HG03064 (cell line): ENCODE data around the gene LENG1.
A peak's percentile ranks its signal among the peaks of the same experiment; 100 is the strongest.

ENCODE experiments used
- ATAC-seq: cut with Tn5 transposase; IDR thresholded peaks from one replicate; pipeline ENCODE4 v1.9.1; 2021; ENCODE audit warnings: low read depth; ENCODE audit not compliant: unreplicated experiment

Gene LENG1

DNA sequence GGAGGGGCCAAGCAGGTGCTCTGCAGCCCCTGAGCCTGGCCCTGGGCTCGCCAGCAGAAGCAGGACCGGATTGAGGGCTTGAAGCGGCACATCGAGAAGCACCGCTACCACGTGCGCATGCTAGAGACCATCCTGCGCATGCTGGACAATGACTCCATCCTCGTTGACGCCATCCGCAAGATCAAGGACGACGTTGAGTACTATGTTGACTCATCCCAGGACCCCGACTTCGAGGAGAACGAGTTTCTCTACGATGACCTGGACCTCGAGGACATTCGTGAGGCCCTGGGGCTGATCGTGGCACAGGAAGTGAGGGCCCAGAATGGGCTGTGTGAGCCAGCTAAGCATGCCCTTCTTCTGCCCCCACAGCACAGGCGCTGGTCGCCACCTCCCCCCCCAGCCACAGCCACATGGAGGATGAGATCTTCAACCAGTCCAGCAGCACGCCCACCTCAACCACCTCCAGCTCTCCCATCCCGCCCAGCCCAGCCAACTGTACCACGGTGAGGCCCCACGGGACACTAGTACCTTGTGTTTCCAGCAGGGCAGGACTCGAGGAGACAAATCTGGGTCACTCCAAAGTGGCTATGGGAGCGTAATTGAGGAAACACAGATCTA lies 13.9 kb downstream of the LENG1 start:
- ATAC-seq, result no peak

DNA sequence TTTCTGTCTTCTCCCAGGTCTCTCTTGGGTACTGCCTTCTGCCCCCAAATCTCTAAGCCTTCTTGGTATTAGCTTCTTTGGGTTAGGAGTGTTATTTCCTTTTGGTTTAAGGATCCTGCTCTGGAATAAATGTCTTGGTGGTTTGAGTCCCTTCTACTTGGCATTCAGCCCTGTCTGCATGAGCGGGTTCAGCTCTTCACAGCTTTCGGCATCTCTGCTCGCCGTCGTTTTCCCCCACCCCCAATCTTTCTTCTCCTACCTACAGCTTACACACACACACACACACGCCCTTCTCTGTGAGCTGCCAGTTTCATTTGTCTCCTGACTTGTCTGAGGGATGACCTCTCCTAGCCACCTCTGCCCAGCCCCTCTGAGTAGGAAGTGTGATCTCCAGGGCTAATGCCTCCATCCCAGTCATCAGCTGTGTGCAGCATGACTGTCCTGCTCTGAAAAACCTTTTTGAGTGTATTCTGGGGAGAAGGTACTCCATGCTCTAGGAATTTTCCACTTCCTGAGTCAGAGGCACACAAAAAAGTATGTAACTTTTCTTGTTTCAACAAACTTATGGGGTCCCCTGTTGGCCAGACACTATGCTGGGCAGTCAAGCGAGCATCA lies 17.2 kb downstream of the LENG1 start:
- no peak for ATAC-seq

DNA sequence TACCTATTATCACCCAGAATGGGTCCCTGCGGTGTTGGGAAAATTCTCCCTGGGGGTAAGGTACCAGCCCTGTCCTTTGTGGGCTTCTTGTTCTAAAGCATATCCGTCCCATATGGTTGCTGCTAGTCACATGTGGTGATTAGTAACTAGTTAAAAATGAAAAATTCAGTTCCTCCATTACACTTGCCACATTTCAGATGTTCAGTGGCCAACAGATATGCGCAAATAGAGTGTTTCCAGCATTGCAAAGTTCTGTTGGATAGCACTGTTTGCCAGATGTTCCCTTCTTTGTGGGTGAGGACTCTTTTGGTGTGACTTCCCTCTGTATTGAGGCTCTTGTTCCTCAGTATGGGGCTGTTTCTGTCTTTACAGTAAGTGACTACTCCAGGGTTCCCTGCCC lies 18.2 kb downstream of the LENG1 start:
- no peak for ATAC-seq

DNA sequence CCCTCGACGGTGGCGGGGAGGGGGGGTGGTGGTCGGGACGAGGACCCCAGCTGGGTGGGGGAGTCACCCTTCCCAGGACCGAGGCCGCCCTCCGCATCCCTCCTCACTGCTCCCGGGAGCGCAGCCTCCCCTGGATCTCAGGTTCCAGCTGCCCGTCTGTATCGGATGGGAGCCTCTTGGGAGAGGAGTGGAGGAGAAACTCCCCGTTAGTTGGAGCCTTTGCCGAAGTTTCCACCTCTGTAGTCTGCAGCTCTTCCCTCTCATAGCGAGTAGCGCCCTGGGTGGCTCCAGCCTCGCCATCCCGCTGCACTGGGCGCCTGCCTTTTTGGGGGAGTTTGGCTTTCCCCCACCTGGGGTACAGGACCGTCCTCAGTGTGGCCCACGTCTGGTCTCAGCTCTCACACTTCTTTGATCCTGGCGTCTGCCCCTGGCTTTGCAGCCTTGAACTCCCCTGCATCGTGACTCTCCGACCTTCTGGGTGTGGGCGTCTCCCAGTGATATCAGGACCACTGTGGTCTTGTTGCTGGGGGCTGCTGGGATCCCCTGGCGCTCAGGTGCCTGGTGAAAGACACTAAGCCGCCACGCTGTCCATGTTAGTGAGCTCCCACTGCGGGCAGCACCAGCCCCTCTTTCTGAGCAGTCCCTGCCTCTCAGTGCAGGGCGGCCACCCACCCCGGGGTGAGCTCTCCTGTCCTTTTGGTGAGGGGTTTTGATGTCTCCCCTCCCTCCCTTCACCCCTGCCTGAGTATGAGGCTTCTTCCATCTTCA lies 20.8 kb downstream of the LENG1 start:
- no peak for ATAC-seq

DNA sequence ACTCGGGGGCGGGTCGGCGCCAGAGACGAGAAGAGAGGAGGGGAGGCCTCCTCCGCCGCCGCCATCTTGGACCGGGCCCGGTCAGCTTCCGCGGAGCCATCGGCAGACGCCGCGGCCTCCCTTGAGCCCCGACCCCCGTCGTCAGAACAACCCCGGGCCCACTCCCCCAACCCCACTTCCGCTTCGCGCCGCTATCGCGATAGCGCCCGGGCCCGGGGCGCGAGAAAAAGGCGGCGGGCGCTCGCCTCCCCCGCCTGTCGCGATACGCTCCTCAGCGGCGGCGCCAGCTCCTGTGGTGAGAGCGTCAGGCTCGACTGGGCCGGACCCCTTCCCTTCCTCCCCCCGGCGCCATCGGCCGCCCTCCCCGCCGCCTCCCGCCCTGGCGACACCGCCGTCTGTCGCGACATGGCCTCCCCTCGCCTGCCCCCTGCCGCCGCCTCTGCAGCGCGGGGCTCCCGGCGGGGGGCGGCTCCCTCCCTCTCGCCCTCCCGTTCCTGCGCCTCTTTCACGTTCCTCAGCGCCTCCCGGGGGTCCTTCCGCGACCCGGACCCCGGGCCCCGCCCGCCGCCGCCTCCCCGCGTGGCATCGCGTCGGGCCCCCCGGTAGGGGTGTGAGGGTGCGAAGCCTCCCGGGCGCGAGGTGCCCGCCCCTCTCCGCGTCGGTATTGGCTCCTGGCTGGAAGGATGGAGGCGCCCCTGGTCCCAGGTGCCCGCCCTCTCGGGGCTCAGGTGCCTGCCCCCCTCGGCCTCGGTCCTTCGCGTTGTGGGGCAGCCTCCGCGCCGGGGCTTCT lies 21.6 kb downstream of the LENG1 start, which contains the start of gene CNOT3:
Gene CNOT3, plus strand, starts transcription at position 64 of the 790 bp plus-strand sequence. CDS start 5,217 bp downstream, outside the sequence.
- no peak for ATAC-seq

DNA sequence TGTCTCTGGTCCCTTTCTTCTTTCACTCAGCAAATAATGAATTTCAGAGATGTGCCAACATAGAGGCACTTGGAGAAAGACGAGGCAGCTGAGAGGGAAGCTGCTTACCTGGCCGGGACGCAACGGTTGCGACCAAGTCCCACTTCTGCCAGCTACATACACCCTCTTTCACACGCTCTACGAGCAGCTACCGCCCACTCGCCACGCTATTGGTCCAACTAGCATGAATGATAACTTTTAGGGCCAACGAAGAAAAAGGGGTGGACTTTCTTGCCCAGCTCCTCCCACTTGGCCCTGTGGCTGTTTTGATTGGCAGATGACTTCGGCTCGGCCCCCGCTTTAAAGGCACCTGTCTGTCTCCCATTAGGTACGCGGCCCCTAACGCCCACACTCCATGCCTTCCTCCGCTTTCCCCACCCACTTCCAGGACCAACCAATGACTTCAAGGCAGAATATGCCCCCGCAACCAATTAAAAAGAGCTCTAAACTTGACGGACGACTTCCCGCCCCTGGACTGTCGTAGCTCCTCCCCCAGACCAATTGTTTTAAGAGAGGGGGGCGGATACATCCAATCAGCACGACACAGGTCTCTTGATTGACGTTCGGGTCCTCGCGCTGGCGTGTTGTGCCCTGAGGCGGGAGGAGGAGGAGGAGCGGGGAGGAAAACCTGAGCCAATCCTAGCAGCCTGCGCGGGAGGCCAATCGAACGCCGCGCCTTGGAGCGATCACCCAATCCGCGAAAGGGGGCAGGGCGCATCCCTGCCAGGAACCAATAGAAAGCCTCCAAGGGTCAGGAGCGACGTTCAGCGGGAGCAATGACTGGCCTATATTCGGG lies 22.4 kb downstream of the LENG1 start:
- peak; percentile 66 for ATAC-seq

DNA sequence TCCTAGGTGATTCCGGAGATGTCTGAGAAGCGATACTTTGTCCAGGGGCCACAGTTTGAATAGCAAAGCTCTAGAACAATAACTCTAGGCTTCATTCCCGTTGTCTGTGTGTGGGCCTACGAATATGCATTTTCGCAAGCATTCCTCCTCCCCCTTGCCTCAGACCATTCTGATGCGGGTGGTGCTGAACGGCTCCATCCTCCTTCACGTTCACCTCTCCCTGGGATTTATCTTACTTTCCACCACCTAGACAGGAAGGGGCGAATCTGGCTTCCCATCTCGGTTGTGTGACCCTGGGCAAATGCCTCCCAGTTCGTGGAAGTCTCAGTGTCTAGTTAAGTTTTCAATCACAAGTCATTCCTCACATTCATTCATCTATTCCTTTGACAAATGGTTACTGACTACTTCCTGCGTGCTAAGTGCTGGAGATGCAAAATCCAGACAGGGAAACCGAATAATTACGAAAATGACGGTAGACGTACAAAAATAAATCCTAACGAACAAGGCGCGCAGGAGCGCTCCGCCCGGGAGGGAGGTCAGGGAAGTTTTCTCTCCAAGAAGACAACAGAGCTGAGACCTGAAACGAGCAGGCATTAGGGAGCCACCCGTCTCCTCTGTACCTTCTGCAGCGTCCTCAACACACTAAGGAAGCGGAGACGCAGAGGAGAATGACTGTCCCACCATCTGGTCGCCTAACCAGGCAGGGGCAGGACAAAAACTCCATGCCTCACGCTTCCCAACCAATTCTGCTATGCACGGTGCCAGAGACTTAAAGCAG lies 23.2 kb downstream of the LENG1 start:
- no peak for ATAC-seq

DNA sequence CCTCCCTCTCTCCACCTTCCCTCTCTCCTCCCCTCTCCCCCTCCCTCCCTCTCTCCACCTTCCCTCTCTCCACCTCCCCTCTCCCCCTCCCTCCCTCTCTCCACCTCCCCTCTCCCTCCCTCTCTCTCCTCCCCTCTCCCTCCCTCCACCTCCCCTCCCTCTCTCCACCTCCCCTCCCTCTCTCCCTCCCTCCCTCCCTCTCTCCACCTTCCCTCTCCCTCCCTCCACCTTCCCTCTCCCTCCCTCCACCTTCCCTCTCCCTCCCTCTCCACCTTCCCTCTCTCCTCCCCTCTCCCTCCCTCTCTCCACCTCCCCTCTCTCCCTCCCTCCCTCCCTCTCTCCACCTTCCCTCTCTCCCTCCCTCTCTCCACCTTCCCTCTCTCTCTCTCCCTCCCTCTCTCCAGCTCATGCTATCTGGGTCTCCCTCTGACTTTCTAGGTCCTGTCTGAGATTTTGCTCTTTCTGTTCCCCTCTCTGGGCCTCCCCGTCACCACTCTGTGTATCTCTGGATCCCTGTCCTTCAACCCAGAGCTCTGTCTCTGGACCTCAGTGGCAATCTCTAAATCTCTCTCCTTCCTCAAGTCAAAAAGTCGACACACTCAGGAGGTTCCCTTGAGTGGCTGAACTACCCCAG lies 25.4 kb downstream of the LENG1 start:
- ATAC-seq, result no peak

DNA sequence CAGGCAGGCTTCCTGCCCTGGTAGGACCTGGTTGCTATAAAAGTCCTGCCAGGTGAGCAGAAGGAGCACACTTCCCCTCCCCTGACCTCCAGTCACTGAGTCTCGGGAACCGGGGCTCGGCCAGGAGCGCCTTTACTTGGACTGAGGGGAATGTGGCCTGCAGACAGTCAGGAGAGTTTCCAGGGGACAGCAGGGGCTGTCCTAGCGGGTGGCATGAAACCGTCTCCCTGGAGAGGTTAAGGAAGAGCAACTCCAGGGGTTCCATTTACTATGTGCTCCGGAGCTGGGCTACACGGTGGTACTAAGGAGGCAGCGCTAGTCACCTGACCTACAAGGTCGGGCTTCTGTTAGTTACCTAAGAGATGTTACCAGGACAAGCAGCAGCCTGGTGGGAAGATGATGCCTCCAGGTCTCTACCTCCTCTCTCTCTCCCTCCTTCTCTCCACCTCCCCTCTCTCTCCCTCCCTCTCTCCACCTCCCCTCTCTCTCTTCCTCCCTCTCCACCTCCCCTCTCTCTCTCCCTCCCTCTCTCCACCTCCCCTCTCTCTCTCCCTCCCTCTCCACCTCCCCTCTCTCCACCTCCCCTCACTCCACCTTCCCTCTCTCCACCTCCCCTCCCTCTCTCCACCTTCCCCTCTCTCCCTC lies 26.1 kb downstream of the LENG1 start:
- ATAC-seq, result no peak

DNA sequence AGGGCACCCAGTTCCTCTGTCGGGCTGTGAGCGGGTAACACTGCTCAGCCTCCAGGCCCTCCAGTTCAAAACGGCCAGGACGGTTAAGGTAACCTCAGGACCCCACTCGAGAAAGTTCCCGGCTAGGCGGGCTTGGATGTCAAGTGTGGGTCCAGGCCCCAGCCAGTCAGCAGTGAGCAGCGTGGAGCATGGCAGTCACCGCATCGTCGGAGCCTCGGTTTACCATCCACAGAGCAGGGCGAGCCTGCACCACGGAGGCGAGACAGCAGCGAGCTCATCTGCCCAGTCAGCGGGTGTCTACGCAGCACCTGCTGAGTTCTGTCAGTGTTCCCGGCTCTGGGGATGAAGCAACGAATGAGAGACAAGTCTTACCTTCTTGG lies 29.9 kb downstream of the LENG1 start:
- ATAC-seq, result no peak

DNA sequence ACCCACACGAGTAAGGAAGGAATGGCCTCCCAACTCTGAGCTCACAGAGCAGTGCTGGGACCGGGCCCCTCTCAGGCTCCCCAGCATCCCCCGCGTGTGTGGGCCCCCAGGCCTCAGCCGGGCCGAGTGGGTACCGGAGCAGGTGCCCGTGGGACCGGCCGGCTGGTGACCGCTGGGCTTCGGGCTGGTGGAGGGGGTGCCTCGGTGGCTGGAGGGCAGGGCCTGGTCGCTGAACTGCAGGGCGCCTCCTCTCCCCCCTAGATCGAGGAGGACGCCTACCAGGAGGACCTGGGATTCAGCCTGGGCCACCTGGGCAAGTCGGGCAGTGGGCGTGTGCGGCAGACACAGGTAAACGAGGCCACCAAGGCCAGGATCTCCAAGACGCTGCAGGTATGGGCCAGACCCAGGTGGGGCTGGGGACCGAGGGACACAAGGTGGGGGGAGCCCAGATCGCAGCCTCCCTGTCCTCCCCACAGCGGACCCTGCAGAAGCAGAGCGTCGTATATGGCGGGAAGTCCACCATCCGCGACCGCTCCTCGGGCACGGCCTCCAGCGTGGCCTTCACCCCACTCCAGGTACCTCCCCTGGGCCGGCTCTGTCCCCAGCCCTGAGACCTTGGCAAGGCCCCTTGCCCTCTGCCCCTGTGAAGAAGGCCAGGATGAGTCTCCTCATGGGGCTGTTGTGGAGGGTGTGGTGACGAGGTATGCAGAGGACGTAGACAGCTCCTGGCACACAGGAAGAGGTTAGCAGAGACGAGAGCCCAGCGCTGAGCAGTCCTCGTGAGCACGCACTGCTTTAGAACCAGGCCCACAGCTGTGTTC lies 30.5 kb downstream of the LENG1 start:
- no peak for ATAC-seq

DNA sequence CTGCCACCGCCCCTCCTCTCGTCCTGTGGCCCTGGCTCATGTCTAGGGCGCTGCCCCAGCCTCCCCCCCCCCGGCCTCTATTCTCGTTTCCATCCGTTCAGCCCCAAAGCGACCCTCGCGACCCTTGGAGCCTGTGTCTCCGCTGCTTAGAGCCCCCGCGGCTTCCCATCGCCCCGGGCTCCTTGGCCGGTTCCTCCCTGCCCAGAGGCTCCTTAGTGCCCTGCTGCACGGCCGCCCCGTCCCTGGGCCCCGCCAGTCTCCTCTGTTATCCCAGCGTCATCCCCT lies 31.1 kb downstream of the LENG1 start:
- no peak for ATAC-seq

DNA sequence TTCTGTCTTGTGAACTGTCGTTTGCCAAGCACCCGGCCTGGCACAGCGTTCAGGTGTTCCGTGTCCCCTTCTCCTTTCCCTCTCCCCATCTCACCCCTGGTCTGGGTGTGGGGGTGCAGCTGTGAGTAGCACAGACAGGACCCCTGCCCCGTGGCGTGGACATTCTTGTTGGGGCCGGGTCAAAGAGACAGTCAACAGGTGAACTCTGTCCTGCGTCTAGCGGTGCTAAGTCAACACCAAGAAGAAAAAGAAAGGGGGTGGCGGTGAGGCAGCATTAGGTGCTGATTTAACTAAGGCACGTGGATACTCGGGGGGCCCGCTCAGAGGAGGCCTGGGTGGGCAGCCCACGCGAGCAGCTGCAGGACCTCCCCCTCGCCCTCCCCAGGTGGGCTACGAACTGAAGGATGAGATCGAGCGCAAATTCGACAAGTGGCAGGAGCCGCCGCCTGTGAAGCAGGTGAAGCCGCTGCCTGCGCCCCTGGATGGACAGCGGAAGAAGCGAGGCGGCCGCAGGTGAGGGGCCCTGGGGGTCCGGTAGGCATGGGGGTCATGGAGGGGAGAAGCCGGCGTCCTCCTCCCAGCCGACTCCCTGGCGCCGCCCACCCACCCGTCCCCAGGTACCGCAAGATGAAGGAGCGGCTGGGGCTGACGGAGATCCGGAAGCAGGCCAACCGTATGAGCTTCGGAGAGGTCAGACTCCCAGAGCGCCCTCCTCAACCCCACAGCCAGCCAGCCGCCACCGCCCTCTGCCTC lies 31.7 kb downstream of the LENG1 start:
- ATAC-seq, result no peak

DNA sequence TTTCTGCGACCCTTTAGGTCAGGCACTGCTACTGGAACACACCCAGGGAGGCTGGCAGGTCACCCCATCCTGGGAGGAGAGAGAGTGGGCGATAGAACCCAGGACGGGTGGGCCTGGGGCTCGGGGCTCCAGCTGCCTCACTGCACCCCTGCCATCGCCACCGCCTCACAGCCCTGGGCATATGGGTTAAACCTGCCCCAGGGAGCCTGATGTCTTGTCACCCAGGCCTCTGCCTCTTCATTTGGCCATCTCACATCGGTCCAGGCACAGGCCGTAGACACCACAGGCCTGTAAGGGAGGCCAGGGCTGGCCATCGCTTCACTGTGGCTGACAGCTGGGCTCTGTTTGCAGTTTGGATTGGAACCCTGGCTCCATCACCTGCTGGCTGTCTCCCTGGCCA lies 33.8 kb downstream of the LENG1 start:
- no peak for ATAC-seq

DNA sequence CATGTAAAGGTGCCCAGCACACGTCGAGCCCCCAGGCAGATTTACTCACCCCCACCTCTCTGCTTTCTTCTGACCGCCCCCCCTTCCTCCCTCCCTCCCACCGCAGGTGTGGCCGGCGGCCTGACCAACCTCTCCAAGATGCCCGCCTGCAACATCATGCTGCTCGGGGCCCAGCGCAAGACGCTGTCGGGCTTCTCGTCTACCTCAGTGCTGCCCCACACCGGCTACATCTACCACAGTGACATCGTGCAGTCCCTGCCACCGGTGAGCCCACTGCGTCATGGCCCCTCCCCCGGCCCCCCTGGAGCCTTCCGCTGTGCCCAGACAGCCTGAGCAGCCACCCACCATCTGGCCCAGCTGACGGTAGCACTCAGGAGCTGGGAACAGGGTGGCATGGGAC lies 35.1 kb downstream of the LENG1 start:
- ATAC-seq, result no peak

DNA sequence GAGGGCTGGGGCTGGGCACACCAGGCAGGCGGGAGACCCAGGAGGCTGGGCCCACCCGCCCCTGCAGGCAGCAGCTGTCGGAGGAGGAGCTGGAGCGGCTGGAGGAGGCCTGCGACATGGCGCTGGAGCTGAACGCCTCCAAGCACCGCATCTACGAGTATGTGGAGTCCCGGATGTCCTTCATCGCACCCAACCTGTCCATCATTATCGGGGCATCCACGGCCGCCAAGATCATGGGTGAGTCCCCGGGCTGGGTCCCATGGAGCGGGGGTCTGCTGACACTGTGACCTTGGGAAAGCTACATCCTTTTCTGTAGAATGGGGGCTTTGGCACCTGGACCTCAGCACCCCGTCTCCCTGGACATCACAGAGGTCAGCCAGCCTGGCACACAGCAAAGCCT lies 35.8 kb downstream of the LENG1 start:
- no peak for ATAC-seq

DNA sequence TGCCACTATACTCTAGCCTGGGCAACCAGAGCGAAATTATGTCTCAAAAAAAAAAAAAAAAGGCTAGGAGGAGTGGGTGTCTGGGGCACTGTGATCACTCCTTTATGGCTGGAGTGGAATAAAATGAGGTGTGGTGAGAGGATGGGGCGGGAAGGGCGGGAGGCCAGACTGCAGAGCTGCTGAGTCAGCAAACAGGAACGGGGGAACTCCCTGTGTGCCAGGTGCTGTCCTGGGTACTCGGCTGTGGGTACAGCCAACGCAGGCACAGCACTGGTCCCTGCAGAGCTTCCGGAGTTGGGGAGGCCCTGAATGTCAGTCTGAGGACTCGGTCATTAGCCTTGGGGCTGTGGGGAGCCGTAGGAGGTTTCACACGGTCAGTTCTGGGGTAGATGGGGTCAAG lies 38.3 kb downstream of the LENG1 start:
- no peak for ATAC-seq
